HG03196 (cell line): ENCODE data around the gene FLAD1.

ENCODE experiments used
- ATAC-seq: cut with Tn5 transposase; IDR thresholded peaks from one replicate; pipeline ENCODE4 v1.9.1; 2021; ENCODE audit not compliant: unreplicated experiment

The FLAD1 gene

DNA sequence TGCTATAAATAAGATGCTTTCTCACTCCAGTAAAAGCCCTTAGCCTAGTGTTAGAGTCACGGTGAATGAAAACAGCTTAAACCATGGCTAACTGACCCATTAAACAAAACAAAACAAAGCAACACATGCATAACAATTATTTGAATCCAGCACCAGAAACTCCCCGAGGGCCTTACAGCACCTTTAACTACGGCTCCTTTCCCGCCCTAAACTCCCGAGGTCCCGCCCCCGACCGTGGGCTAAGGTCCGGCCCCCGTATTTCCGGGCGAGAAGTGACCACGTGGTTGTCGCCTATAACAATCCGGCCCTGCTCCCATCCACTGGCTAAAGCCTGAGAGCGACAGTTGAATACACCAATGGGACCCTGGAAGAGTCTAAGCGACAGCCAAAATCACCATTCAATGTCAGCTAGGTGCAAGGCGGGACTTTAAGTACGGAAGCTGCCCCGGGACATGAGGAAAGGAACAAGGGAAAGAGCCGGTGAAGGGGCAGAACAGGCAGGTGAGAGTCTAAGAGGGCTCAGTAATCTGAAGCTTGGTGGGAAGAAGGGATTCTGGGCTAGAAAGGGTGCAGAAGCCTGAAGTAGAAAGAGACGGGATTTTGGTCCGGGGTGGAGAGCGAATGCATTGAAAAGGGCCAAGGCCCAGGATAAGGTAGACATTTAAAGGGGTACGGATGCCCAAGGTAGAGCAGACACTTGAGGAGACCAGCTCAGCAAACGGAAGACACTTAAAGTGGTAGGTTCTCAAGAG is at the start of gene FLAD1:
FLAD1 (plus strand) TSS at position 448 of the 752 bp plus-strand sequence. CDS start 351 bp downstream, outside the sequence.
- peak; percentile 94 for ATAC-seq

DNA sequence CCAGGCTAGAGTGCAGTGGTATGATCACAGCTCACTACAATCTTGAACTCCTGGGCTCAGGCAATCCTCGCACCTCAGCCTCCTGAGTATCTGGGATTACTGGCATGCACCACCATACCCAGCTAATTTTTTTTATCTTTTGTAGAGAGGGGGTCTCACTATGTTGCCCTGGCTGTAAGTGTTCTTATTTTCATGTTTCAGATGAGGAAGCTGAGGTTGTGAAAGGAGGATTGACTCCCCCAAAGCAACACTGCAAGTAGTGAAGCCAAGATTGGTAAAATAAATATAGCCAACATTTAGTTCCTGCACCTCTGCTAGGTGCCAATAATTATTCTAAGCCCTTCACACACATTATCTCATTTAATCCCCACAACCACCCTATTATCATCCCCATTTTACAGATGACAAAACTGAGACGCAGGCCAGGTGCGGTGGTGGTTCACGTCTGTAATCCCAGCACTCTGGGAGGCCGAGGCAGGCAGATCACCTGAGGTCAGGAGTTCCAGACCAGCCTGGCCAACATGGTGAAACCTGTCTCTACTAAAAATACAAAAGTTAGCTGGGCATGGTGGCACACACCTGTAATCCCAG is 48.7 kb upstream of the FLAD1 start:
- no peak for ATAC-seq

DNA sequence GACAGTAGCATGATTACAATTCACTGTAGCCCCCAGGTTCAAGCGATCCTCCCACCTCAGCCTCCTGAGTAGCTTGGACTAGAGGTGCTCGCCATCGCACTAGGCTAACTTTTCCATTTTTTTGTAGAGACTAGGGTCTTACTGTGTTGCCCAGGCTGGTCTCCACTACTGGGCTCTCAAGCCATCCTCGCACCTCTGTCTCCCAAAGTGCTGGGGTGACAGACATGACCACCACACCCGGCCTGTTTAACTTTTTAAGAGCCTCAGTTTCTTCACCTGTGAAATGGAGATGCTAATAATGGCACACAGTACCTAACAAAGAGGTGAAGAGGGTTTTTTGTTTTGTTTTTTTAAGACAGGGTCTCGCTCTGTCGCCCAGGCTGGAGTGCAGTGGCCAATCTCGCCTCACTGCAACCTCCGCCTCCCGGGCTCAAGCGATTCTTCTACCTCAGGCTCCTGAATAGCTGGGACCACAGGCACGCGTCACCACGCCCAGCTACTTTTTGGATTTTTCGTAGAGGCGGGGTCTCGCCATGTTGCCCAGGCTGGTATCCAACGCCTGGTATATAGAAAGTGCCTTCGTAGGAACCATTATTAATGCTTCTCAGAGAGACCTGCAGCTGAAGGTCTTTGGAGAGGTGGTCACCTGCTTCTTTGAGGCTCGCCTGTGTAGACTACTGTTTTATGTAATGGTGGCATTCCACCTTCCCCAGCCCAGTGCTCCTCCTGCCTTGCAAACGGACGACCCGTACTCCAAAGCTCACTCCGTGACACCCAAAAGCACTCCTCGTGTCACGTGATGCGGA is 47.2 kb upstream of the FLAD1 start:
- ATAC-seq: no peak

DNA sequence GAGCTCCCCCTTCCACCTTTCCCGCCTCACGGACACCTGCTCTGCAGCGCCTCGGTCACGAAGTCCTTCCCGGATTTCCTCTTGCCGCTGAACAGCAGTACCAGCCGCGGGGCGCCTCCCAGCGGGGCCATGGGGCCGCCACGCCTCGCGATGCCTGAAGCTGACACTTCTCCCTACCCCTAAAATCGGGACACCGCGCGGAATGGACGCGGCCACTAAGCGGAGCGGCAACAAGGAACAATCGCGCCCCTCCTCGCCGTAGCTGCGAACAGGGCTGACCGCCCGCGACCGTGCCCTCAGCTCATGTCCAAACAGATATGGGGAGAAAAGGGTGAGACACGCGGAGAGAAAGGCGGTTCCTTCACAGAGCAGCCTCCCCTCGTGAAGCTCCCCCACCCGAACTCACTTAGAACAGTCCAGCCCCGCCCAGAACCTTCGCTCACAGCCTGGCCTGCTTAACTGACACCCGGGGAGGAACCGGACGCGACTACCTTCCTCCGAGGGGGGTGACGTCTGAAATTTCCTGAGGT is 46.5 kb upstream of the FLAD1 start, which contains the start of gene PMVK:
PMVK (minus strand) TSS at position 165 of the 530 bp plus-strand sequence; CDS start at position 131, 34 bp downstream.
- ATAC-seq: peak; percentile 74

DNA sequence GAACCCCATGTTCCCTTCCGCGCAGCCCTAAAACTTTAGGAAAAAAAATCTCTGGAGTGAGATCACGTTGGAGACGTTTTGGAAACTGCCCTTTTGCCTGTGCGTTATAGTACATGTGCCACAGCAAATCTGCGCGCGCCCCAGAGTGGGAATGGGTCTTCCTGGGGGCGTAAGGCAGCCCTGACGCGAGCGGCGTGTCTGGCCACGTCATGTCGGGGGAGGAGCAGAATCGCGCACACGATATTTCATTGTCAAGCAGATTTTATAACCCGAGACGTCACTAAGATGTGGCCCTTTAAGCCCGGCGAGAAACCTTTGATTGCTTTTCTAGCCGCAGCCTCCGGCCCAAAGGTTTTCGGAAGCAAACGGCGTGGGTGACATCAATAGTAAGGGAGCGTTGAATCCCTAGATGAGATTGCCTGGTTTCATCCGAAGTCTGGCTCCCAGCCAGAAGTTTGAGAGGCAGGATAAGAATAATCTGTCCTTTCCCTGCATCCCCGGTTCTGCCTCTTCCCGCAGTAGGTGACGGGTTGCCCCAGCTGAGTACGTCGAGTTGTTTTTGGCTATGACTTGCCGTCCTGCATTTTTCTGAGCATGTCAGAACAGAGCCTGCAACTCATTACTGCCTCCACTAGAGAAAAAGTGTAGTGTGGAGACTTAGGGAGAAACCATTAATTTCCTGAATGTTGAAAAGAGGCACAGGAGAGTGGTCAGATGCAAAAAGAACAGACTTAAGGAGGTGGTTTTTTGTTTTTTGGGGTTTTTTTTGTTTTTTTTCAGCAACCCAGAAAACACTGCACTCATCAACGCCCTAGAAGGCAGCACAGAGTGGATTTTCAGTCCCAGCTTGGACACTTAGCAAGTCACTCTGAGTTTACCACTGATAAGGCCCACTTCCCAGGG is 45.8 kb upstream of the FLAD1 start:
- peak; percentile 55 for ATAC-seq

DNA sequence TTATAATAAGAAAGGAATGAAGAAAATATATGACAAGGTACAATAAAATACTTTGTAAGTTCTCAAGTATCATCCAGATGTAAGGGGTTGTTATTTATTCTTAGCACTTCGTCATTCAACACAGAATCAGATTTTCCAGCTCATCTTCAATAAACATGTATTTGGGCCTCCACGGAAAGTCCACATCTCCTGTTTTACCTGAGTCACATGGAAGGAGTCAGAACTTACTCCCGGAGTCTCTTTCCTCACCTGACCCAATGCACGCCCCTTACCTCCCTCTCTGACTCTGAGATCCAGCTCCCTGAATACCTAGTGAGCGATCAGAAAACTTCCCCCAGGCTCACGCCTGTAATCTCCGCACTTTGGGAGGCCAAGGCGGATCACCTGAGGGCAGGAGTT is 45.2 kb upstream of the FLAD1 start:
- ATAC-seq: no peak

DNA sequence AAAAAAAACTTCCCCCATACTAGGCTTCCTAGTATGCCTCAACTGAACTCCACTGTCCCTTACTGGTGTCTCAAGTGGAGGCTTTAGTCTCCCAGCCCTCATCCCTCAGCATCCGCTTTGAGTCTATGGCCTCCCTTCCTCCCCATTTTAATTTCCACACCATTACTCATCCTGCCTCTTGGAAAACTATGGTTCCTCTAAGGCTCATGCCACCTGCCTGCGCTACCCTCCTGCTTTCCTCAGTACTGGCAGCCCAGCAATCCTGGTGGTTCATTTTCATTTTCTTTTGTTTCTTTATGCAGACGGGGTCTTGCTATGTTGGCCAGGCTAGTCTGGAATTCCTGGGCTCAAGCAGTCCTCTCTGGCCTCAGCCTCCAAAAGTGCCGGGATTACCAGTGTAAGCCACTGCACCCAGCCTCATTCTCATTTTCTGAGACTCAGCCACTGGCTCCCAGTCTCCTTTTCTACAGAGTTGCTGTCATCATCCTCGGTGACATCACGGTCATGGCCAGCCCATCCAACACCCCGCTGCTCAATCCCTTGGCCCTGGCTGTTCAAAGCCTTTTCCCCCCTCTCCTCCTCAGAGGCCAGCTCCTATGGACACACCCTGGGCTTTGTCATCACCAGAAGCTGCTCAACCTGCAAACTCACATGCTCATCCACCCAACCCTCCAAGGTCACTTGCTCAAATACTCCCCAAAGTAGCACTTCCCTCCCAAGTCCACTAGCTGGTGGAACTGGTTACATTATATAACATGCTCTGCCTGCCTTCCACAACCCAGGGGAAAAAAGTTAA is 44.3 kb upstream of the FLAD1 start:
- no peak for ATAC-seq

DNA sequence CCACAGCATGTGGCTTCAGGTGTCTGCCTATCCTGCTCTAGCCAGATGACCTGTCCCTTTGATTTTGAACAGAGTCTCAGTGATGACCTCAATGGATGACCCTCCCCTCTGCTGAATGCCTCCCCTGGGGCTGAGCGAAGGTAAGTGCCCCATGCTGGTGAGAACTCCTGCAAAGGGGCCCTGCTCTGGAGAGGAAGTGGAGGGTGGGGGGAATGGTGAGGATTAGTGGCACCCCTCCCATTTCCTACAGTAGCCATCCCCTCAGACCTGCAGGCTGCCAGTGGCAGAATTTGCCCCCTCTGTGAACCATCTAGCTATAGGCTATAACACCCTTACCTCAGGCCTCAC is 43.0 kb upstream of the FLAD1 start:
- ATAC-seq: no peak

DNA sequence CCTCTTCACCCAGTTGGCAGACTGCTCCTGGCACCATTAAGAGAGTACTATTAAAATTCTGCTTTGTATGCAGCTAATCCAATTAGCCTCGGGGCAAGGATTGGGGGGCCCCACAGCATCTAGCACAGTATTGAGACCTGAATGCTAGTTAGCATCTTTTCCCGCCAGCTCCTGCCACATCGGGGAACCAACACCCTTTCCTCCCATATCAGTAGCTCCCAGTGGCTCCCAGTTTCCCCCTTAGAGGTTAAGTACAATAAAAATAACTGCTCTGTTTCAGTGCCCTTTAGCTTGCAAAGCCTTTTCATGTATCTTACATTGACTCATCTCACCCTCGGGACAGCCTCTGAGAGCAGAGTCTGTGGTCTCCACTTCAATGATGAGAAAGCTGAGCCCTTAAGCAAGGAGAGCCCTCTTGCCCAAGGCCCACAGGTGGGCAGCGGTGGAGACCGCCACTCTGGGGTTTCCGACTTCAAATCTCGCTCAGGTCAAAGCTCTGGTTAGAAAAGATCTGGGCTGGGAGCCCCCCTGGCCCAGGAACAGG is 42.4 kb upstream of the FLAD1 start:
- no peak for ATAC-seq

DNA sequence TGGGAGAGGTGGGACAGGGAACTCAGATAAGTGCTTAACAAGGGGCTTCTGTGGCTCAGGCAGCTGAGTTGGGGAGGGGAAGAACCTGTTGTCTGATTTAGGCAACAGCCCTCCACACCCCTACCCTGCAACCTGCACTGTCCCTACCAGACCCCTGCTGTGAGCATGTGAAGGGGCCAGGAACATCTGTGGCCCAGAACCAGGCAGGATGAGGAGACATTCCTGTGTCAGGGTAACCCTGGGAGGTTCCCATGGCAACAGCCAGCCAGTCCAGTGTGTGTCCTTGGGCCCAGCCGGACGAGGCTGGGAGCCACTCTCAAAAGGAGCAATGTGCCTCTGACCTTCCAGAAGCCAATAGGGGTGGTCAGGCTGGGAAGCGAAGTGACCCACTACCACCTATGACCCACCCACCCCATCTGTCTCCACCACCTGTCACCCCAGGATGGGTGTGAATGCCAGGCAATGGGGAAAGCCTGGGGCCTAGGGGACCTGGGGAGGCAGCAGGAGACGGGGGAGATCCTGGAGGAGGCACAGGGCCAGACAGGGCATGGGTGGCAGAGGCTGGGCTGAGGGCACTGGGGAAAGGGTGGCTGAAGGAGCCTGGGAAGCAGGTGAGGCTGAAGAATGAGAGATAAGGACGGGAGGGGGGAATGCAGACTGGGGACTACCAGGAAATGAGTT is 41.7 kb upstream of the FLAD1 start:
- no peak for ATAC-seq

DNA sequence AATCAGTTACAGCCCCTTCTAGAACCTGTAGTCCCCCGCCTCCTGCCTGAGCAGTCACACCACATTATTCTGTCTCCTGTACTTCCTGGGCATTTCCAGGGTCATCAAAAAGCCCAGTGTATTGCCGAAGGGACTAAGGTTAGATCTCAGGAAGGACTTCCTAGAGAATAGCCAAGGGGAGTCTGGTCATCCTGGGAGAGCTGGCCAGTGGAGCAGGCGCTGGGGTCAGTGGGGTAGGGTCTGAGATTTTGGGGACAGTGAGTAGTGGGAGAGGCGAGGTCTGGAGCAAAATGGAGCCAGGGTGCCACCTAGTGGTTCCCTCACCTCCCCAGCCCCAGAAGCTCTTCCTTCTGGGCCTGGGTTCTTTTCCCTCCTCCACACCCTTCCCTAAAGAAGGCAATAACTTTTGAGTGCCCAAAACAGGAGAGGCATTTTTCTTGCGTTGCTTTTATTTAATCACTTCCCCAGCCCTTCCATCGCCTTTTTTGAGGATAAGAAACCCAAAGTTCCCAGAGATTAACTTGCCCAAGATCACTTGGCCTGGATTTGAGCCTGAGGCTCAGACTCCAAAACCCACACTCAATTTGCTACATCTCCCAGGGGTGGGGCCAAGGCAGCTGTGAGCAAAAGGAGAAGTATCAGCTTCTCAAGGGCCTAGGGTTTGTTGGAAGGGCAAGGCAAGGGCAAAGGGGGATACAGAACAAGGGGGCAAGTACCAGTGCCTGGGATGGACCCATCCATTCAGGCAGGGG is 39.3 kb upstream of the FLAD1 start:
- ATAC-seq: no peak

DNA sequence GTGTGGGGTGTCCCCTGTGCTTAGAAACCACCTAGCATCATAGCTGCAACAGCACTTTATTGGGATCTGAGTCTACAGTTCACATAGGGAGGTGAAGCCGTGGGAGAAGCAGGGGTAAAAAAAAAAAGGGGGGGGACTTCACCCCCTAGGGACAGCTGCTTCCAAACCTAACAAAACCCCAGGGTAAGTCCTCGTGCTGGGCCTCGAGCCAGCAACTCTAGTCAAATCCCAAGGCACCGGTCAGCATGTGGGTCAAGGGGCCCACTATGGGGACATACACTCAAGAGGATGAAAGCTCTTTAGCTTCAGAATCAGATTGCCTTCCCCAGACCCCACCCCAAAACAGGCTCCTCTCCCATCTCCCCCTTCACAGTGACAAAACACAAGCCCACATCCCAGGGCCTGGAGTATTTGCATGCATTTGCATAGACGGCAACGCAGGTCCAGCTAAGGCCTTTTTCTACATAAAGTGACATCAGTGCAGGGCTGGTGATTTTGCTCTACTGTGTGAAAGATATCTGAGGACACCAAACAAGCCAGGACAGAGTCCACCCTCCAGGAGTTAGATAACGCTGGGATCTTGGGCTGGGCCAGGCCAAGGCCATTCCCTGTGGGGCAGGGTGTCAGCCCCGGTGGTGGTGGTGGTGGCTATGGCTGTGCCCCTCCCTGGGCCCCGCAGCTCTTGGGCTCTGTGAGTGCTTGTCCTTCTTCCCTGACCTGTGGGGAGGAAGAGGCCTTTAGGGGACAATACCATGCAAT is 38.6 kb upstream of the FLAD1 start:
- no peak for ATAC-seq

DNA sequence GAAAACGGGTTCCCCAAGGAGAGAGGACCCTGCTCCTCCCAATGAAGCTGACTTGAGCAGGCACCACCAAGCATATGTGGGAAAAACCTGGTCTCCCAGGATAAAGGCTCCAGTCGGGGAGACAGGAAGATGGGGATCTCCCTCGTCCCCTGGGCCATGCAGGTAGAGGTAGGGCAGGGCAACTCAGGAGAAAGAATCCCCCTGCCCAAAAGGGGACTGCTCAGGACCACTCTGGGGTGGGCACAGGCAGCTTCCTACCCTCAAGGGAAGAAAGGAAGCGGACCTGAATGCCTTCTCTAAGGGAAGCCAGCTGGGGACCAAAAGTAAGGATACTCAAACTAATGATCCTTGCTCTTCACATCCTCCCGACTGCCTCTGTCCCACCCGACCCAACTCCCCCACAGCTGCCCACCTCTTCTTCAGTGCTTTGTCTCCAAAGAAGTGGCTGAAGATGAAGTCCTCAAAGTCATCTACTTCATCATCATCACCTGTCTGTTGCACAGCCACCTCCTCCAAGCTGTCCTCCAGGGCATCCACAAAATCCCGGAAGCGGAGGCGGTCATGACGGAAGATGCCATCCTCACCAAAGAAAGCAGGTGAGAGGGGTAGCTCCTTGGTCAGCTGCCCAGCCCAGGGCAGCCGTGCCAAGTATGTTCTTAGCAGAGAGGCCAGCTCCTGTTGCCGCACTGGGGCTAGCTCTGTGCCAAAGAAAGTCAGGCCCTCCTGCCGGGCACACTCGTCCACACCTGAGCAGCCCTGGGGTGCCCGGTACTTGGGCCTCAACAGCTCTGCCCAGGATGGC is 37.8 kb upstream of the FLAD1 start:
- ATAC-seq: no peak

DNA sequence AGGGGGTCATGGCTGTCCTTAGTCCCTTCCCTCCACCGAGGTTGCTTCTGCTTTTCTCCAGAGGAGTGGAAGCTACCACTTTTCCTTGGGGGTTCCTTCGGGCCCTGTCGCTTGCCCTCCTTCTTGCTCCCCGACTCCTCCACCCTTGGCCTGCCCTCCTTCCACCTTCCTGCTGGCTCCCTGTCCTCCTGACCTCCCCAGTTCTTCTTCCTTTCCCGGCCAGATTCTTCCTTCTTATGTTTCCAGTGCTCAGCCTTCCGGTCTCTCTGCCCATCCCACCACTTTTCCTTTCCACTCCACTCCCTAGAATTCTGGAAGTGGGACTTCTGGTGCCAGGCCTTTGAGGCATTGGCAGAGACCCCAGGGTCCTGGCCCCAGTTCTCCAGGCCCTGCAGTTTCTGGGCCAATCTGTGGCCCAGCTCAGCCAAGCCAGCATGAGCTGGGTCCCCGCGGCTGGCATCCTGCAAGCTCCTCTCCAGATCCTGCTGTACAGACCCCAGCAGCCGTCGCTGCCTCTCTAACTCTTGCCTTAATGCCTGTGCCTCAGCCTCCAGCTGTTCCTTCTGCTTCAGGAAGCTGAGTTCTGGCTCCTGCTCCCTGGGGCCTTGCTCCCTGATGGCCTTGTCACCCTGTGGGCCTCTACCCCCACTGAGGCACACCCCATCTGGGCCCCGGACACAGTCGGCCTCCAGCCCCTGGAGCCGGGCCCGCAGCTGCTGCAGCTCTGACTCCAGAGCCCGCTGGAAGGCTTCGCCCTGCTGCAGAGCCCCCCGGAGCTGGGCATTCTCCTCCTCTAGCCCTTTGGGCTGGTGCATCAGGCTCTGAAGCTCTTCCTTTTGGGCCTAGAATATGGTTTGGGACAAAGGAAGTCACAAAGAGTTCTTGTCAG is 36.9 kb upstream of the FLAD1 start:
- ATAC-seq: no peak

DNA sequence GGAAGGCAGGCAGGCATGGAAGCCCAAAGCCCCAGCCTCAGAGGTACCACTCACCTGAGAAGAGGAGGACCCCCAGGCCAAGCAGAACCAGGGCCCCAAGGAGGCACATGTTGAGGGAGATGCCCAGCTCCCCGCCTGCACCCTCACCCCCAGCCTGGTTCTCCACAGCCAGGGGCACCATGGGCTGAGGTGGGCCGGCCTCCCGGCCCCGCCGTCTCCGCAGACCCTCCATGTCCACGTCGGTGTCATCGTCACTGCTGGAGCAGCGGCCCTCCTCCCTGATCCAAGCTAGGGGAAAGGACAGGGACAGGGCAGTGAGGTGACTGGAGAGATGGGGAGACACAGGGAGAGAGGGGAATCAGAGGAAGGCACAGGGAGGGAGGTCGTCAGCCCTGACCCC is 35.1 kb upstream of the FLAD1 start:
- ATAC-seq: no peak
